ENCODE results near the gene VSIR. TPM values are rescaled to one million over a fixed set of nuclear protein-coding genes. Genes with fewer than 3 reads are reported as not detected.

Gene VSIR
- total RNA-seq, 1 donor from 2014 or later: 104 TPM

DNA sequence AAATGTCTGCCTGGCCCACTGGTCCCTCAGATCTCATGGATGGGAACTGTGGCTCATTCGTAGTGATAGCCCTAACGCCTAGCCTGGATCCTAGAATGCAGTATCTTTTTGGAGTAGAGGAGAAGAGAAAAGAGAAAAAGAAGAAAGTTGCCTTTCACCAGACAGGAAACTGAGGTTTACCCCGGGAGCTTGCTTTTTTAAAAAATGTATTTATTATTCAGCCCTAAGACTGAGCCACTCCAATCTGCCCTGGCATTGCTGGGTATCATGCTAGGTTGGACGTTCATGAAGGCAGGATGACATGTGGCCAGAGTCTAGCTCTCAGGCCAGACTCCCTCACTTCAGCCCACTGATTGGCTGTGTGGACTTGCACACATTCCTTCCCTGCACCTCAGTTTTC is 32.3 kb downstream of the VSIR start:
- Histone ChIP-seq H3K27ac (replicated peaks) (no peak overlapping the region), H3K36me3 (no peaks in the 10 kb centered on the region), H3K9me3 (replicated peaks) (peaks cover 8% of the 10 kb centered on the region), H3K27me3 (ENCODE audit: low read depth) (no peaks in the 10 kb centered on the region), H3K4me3 (no peak overlapping the region), H3K4me1 (peaks cover 39% of the 10 kb centered on the region)
- intact Hi-C loops (cut with micrococcal nuclease): no loop called here
- TF ChIP-seq CTCF (IDR thresholded peaks at IDR 0.05; ENCODE audit: borderline replicate concordance): no peak
- no peak for DNase-seq

- Histone ChIP-seq H3K27me3 (ENCODE audit: low read depth) (no peaks in the 10 kb centered on the region), H3K4me3 (no peak overlapping the region), H3K27ac (replicated peaks) (no peak overlapping the region), H3K4me1 (peaks cover 35% of the 10 kb centered on the region), H3K36me3 (no peaks in the 10 kb centered on the region), H3K9me3 (replicated peaks) (peaks cover 8% of the 10 kb centered on the region)
- no peak for DNase-seq
- intact Hi-C loops (cut with micrococcal nuclease): no loop called here
- no peak for TF ChIP-seq CTCF (IDR thresholded peaks at IDR 0.05; ENCODE audit: borderline replicate concordance)
These were observed 33.2 kb downstream of the VSIR start for GRCh38 chr10:71740069-71740653.

DNA sequence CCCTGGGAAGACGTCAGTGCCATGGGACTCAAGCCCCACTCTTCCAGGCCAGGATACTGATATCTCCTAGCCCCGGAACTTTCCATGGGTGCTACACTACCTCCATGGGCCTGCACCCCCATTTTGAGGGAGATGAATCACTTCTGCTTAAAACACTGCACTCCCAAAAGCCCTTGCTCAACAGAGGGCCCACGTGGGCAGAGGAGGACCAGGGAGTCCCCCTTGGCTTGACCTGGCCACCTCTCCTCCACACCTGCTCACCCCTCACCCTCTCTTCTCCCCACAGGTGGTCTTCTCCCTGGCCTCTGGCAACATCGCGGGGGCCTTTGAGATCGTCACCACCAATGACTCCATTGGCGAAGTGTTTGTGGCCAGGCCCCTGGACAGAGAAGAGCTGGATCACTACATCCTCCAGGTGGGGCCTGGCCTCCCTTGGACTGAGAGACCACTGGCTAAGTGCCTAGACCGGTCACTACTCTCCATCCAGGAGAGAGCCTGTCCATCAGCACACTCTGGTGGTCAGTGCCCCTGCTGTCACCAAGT is 33.9 kb downstream of the VSIR start:
- no peak for TF ChIP-seq CTCF (IDR thresholded peaks at IDR 0.05; ENCODE audit: borderline replicate concordance)
- Histone ChIP-seq H3K27me3 (ENCODE audit: low read depth) (no peaks in the 10 kb centered on the region), H3K4me1 (peaks cover 32% of the 10 kb centered on the region), H3K4me3 (no peak overlapping the region), H3K9me3 (replicated peaks) (peaks cover 8% of the 10 kb centered on the region), H3K27ac (replicated peaks) (no peak overlapping the region), H3K36me3 (no peaks in the 10 kb centered on the region)
- DNase-seq: no peak
- intact Hi-C loops (cut with micrococcal nuclease): no loop called here

- Histone ChIP-seq H3K4me1 (peaks cover 32% of the 10 kb centered on the region), H3K27me3 (ENCODE audit: low read depth) (no peaks in the 10 kb centered on the region), H3K27ac (replicated peaks) (peak overlapping the region; percentile 27), H3K4me3 (no peak overlapping the region), H3K9me3 (replicated peaks) (peaks cover 5% of the 10 kb centered on the region), H3K36me3 (no peaks in the 10 kb centered on the region)
- intact Hi-C loops (cut with micrococcal nuclease): no loop called here
- no peak for DNase-seq
- TF ChIP-seq CTCF (IDR thresholded peaks at IDR 0.05; ENCODE audit: borderline replicate concordance): no peak
These were observed 35.5 kb downstream of the VSIR start for GRCh38 chr10:71737834-71738197.

GRCh38 chr10:71737001-71737833 is 36.1 kb downstream of the VSIR start:
- intact Hi-C loops (cut with micrococcal nuclease): no loop called here
- no peak for TF ChIP-seq CTCF (IDR thresholded peaks at IDR 0.05; ENCODE audit: borderline replicate concordance)
- Histone ChIP-seq H3K9me3 (replicated peaks) (no peaks in the 10 kb centered on the region), H3K4me3 (no peak overlapping the region), H3K27me3 (ENCODE audit: low read depth) (no peaks in the 10 kb centered on the region), H3K4me1 (peaks cover 32% of the 10 kb centered on the region), H3K27ac (replicated peaks) (peak overlapping the region; percentile 27), H3K36me3 (no peaks in the 10 kb centered on the region)
- no peak for DNase-seq
